ENCODE results near the gene IRX4.

Gene IRX4

DNA sequence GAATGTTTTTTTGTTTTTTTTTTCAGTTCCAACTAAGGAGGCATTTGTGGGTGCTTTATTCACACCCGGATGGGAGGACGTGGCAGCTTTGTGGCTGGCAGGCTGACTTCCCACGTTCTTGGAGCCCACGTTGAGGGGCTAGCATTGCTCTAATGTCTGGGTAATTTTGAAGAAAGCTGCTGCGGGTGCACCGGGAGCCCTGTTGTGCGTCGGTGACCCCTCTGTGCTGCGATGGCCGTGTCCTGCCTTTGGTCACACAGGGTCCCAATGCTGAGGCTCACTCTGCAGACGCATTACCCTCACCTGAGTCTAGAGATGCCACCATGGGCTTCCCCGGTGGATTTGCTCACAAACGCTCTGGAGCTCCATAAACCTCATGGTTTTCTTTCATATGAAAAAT lies 47.3 kb downstream of the IRX4 start:
- no peak for DNase-seq

DNA sequence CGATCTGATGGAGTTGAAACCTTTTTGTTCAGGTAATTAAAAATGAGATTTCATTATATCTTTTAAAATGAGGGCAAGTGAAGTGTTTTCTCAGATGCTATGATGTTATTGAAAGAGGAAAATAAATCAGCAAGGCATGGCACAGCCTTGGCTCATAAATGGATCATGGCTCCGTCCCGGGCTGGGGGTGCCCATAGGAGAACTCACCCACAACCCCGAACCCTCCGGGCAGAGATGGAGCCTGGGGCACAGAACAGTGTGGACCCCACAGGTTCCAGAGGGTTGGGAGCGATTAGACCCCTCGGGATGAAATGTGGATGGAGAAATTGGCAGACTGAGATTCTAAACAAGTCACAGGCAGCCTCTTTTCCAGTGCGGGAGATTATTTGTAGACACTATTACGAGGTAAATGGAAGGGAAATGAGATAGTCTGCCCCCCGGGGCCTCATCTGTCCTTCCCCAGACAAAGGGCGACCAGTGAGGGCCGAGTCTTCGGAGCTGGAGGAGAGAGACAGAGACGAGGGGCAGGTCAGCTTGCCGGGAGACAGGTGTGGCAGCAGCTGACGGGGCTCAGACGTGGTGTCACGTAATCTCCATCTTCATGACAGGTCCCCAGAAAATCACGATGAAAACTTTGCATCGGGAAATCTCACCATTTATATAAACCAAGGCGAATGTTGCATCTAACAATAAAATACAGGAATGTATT lies 47.9 kb downstream of the IRX4 start:
- no peak for DNase-seq

DNA sequence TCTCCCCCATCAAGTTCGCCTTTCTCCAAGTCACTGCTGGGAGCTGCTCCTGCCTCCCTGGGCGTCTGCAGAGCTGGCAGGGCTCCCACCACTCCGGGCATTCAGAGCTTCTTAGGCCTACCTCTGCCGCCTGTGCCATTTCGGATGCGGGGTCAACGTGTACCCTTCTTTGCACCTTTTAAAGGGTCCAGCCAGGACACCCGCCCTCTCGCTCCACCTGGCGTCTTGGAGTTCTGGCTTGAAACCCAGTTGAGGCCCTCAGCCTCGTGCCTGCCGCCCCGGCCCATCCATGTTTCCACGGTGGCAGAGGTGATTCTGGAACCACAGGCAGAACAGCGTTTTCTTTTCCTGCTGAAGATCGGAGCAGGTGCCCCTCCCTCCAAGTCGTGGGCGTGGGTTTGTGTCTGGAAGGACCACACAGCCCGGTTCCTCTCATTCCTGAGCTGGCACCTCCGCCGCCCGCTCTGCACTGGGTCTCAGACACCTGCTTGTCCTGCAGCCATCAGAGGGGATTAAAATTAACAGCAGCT lies 48.6 kb downstream of the IRX4 start:
- no peak for DNase-seq

DNA sequence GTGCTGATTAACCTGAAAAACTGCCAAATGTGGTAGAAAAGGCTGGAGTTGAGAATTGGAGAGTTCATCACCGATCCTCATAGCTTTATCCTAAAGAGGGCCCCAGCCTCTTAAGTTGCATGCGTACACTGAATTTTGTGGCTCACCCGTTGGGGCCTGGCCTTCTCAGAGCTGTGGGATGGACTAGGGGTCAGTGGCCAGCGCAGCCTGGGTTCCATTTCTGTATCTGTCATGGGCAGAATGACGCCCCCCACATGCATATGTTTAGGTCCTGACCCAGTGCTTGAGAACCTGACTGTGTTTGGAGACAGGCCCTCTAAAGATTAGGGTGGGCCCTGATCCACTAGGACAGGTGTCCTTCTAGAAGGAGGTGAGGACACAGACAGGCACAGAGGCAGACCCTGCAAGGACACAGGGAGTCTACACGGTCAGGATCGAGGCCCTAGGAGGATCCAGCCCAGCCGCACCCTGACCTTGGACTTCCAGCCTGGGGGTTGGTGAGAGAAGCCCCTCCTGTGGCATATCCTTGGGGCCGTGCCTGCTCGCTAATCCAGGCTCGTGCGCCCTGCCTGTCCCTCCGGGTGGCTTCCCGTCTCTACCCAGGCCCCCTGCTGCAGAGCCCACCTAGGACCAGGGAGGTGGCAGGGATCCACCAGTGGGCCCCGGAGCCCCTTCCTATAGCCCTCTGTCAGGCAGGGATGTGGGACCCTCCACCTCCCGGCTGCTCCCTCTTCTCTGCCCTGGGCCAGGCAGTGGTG lies 49.3 kb downstream of the IRX4 start:
- DNase-seq = no peak

DNA sequence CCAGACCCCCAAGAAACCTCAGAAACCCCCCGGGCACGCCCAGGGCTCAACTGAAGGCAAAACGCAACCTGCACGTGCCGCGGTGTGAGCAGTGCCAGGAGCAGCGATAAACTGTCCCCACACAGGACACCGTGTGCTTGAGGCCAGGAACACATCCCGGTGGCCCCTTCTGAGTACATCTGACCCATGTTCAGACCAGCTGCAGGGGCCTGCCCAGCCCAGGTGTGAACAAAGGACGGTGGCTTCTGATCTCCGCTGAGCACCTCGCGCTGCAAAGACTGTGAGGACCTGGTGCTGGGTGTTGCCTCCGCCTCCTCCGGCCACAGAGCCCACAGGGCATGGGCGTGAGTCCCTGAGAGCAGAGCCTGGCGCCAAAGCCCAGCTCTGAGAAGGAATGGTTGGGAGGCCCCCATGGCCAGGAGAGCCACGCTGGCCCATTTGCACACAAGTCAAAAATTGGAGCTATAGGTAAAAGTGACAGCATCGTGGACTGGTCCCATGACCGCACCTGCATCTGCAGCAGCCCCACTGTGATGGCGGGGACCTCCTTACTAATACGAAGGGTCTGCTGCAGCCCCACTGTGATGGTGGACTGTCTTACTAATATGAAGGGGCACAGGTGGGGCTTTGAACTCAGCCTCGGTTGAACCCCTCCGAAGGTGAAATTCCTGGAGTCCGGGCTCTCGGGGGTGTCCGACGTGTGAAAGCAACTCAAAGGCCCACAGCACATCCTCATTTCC lies 50.0 kb downstream of the IRX4 start:
- no peak for DNase-seq

DNA sequence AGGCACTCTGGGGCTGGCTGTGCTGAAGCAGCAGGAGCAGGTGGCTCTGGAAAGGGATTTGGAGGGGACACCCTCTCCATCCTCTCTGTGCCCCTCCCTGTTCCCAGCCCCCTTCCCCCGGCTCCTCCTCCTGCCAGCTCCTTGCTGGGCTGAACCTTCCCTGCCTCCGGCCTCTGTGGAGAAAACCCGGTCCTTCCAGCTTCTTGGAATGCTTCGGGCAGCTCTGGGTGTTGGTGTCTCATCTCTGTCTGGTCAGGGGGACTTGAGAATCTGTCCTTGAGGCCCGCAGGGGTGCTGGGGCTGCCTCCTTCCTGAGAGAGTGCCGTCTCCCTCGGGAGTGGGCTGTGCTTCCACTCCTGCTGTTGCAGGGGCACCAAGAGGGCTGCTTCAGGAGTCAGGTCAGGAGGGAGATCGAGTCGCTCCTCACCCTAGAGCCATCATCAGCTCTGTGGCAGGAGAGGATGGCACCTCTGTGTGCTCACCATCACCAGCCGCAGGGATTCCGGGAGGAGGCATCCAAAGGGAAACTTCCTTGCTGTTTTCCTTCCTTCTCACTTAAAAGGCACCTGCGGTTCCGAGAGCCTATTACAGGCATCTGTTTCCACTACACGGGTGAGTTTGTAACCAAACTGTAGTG lies 50.9 kb downstream of the IRX4 start:
- no peak for DNase-seq

DNA sequence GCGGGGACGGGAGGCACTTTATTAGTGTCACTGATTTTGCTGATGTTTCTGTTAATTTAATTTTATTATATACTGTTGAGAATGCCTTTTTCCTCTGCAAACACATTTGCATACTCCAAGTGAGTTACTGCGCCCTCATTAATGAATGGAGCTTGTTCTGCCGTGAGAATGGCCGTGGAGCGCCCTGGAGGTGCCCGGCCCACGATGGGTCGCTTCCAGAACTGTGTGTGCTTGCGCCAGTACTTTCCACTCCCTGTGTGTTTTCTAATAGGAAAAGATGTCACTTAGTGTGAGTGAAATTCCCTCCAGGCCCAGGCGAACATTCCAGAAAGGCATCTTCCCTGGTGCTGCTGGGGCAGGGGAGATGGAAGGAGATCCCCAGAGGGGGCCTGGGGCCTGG lies 51.5 kb downstream of the IRX4 start:
- no peak for DNase-seq

DNA sequence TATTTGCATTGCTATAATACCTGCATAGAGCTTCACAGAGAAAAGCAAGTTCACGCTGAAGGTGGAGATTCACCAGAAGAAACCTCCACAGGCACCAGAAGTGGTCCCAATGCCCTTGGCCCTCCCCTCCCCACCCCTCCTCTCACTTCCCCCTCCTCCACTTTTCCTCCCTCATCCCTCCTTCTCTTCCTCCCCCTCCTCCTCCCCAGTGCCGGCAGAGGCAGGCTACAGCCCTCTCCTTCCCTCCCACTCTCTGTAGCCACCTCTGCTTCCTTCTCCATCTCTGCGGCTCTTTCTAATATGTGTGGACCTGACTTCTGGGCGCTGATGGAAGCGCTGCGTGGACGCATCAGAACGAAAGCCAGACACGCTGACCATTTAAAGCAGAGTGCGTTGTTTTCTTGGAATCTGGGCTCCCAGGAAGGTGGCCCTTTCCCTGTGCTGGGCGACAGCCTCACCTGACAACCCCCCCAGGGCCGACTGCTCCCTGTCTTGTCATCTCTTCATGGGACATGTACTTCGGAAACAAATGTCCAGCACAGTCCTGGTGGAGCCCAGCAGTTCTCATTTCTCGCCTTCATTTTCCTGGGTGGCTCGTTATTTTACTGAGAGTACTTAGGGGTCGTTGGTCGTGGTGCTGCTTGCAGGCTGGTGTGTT lies 52.0 kb downstream of the IRX4 start:
- DNase-seq = no peak

DNA sequence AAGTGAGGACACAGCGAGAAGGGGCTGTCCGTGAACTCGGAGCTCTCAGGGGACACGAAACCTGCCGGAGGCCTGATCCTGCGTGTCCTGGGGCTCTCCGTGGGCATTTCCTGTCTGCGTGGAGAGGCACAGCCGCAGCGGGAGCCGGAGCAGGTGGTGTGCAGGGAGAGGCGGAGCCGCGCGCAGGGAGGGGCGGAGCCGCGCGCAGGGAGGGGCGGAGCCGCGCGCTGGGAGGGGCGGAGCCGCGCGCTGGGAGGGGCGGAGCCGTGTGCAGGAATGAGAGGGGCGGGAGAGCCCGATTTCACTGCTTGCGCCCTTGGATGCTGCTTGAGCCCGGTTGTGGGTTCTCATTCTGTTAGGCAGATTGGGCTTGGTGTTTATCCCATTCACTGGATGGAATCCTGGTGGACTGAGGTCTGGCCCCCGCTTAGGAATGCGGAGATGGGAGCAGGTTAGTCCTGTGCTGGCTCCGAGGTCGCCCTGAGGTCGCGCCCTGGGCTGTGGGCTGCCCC lies 54.8 kb downstream of the IRX4 start:
- no peak for DNase-seq

Data from NCI-H510A (cell line).